Measurements from ENCODE around the gene CARD10. TPM values are rescaled to one million over a fixed set of nuclear protein-coding genes. Genes with fewer than 3 reads are reported as not detected.

CARD10 gene
- polyA plus RNA-seq, 3 donors: 0.03 TPM; not detected in 2

DNA sequence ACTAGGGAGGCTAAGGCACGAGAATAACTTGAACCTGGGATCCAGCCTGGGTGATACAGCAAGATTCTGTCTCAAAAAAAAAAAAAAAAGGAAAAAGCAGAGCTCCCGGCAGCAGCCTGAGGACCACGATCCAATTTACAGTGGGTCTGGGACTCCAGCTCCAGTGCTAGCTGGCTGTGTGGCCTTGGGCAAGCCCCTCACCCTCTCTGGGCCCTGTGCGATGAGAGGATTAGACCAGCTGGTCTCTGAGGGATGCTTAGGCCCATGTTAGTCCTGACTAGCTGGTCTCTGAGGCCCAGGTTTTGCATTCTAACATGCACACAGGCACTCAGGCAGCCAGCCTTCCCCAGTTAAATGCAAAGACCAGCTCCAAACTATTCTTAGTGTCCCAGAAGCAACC lies 13.7 kb downstream of the CARD10 start:
- Mint-ChIP-seq H3K9me3 (no peaks in the 10 kb centered on the region), H3K4me3 (no peak overlapping the region), H3K27ac (no peak overlapping the region), H3K36me3 (no peaks in the 10 kb centered on the region), H3K27me3 (ENCODE audit: low read depth in 3 of 3) (peaks cover 5 to 16% (median 10%) of the 10 kb centered on the region in 3 donors), H3K4me1 (peaks cover 12% of the 10 kb centered on the region)
- Histone ChIP-seq H3K4me3 (replicated peaks in 1 of 3; ENCODE audit: low read depth in 2 of 3, low read length in 3 of 3) (no peak overlapping the region), H3K36me3 (replicated peaks in 1 of 2; ENCODE audit: control insufficient read depth in 1 of 2, insufficient read depth in 2 of 2, low read length in 2 of 2) (no peaks in the 10 kb centered on the region), H4K20me1 (ENCODE audit: insufficient read depth, low read length) (no peaks in the 10 kb centered on the region), H3K9me3 (replicated peaks in 1 of 2; ENCODE audit: control insufficient read depth in 1 of 2, insufficient read depth in 1 of 2, low read length in 2 of 2) (no peaks in the 10 kb centered on the region), H3K4me2 (replicated peaks; ENCODE audit: extremely low read depth, low read length, poor library complexity, severe bottlenecking) (no peak overlapping the region), H3K4me1 (ENCODE audit: control insufficient read depth in 1 of 2, insufficient read depth in 2 of 2, low read length in 2 of 2) (peaks cover 0 to 5% of the 10 kb centered on the region in 2 donors), H3K79me2 (ENCODE audit: insufficient read depth, low read length) (no peaks in the 10 kb centered on the region), H2AFZ (ENCODE audit: insufficient read depth, low read depth, low read length, poor library complexity, severe bottlenecking) (no peak overlapping the region), H3K27me3 (ENCODE audit: control insufficient read depth in 2 of 2, insufficient read depth in 2 of 2, low read length in 2 of 2) (peaks cover 0 to 4% of the 10 kb centered on the region in 2 donors), H3K27ac (ENCODE audit: low read depth in 1 of 2, low read length in 2 of 2) (no peak overlapping the region), H3K9ac (ENCODE audit: insufficient read depth, low read length, poor library complexity, severe bottlenecking) (no peak overlapping the region)
- WGBS (ENCODE audit: insufficient coverage): 95% methylated on average over 4 of the region's 4 CpGs
- DNase-seq: no peak
- TF ChIP-seq, protein P1, sequence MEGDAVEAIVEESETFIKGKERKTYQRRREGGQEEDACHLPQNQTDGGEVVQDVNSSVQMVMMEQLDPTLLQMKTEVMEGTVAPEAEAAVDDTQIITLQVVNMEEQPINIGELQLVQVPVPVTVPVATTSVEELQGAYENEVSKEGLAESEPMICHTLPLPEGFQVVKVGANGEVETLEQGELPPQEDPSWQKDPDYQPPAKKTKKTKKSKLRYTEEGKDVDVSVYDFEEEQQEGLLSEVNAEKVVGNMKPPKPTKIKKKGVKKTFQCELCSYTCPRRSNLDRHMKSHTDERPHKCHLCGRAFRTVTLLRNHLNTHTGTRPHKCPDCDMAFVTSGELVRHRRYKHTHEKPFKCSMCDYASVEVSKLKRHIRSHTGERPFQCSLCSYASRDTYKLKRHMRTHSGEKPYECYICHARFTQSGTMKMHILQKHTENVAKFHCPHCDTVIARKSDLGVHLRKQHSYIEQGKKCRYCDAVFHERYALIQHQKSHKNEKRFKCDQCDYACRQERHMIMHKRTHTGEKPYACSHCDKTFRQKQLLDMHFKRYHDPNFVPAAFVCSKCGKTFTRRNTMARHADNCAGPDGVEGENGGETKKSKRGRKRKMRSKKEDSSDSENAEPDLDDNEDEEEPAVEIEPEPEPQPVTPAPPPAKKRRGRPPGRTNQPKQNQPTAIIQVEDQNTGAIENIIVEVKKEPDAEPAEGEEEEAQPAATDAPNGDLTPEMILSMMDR (IDR thresholded peaks at IDR 0.05): no peak
- intact Hi-C loops (cut with micrococcal nuclease): no loop called here

DNA sequence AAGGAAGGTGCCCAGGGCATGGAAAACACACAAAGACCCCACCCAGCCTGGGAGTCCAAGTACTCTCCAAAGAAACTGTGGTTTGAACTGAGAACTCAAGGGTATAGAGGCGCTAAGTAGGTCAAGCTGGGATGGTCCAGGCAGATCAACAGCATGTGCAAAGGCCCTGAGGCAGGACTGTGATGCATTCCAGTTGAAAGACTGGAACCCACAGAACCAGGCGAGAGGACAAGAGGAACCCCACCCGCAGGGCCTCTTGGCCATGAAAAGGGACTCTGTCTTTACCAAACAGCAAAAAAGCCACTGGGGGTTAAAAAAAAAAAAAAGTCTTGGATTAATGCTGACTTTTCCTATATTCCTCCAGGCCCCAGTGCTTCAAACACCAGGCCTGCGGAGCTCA lies 14.3 kb downstream of the CARD10 start:
- intact Hi-C loops (cut with micrococcal nuclease): no loop called here
- Mint-ChIP-seq H3K27ac (no peak overlapping the region), H3K4me1 (peaks cover 12% of the 10 kb centered on the region), H3K36me3 (no peaks in the 10 kb centered on the region), H3K27me3 (ENCODE audit: low read depth in 3 of 3) (peaks cover 8 to 21% (median 11%) of the 10 kb centered on the region in 3 donors), H3K4me3 (no peak overlapping the region), H3K9me3 (no peaks in the 10 kb centered on the region)
- TF ChIP-seq, protein P1 (IDR thresholded peaks at IDR 0.05): no peak
- H3K4me3 ChIP-seq (replicated peaks in 1 of 3; ENCODE audit: low read depth in 2 of 3, low read length in 3 of 3): no peak overlapping the region
- H3K9ac ChIP-seq (ENCODE audit: insufficient read depth, low read length, poor library complexity, severe bottlenecking): no peak overlapping the region
- H3K27ac ChIP-seq (ENCODE audit: low read depth in 1 of 2, low read length in 2 of 2): no peak overlapping the region
- WGBS (ENCODE audit: insufficient coverage): 100% methylated on average over 2 of the region's 4 CpGs
- DNase-seq: no peak
- peaks cover 0 to 5% of the 10 kb centered on the region in 2 donors for H3K4me1 ChIP-seq (ENCODE audit: control insufficient read depth in 1 of 2, insufficient read depth in 2 of 2, low read length in 2 of 2)
- no peaks in the 10 kb centered on the region for H3K9me3 ChIP-seq (replicated peaks in 1 of 2; ENCODE audit: control insufficient read depth in 1 of 2, insufficient read depth in 1 of 2, low read length in 2 of 2)
- H3K4me2 ChIP-seq (replicated peaks; ENCODE audit: extremely low read depth, low read length, poor library complexity, severe bottlenecking): no peak overlapping the region
- H3K36me3 ChIP-seq (replicated peaks in 1 of 2; ENCODE audit: control insufficient read depth in 1 of 2, insufficient read depth in 2 of 2, low read length in 2 of 2): no peaks in the 10 kb centered on the region
- no peaks in the 10 kb centered on the region for H3K79me2 ChIP-seq (ENCODE audit: insufficient read depth, low read length)
- no peaks in the 10 kb centered on the region for H4K20me1 ChIP-seq (ENCODE audit: insufficient read depth, low read length)
- H3K27me3 ChIP-seq (ENCODE audit: control insufficient read depth in 2 of 2, insufficient read depth in 2 of 2, low read length in 2 of 2): peaks cover 0 to 4% of the 10 kb centered on the region in 2 donors
- no peak overlapping the region for H2AFZ ChIP-seq (ENCODE audit: insufficient read depth, low read depth, low read length, poor library complexity, severe bottlenecking)
